ENCODE results near the gene CSN3. TPM values are rescaled to one million over a fixed set of nuclear protein-coding genes. Genes with fewer than 3 reads are reported as not detected.

The CSN3 gene
- total RNA-seq, 1 donor = not detected

DNA sequence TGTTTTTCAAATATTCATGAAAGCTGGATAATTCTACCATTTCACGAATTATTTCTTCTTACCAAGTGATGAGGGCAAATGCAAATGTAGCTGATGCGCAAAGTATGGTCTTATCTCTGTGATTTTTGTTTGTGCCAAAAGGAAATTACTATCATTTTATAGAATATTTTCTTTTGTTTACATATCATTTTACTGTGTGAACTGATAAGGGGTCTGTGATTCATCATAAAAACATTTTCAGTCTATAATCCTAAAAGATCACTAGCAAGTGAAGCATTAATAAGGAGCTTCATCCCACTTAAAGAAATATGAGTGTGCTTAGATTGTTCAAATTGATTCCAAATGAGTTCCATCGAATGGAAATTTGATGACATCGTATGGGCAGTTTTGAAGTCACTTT, 694 bp downstream of the CSN3 start:
- H2AFZ ChIP-seq (ENCODE audit: low read length) = no peak overlapping the region
- no peak for DNase-seq (ENCODE audit: insufficient read length, low spot score, missing footprints)
- no peak overlapping the region for H3K4me3 ChIP-seq (ENCODE audit: insufficient read depth, low read length)
- H4K20me1 ChIP-seq (ENCODE audit: insufficient read depth, low read length) = no peaks in the 10 kb centered on the region
- no peaks in the 10 kb centered on the region for H3K4me1 ChIP-seq (ENCODE audit: insufficient read depth, low read length)
- no peaks in the 10 kb centered on the region for H3K27me3 ChIP-seq (ENCODE audit: insufficient read depth, low read length)
- no peaks in the 10 kb centered on the region for H3K36me3 ChIP-seq (ENCODE audit: insufficient read depth, low read length)
- no peak overlapping the region for H3K27ac ChIP-seq (ENCODE audit: low read depth, low read length)
- H3K9me3 ChIP-seq (ENCODE audit: low read depth, low read length) = no peaks in the 10 kb centered on the region
- TF ChIP-seq, protein P1, sequence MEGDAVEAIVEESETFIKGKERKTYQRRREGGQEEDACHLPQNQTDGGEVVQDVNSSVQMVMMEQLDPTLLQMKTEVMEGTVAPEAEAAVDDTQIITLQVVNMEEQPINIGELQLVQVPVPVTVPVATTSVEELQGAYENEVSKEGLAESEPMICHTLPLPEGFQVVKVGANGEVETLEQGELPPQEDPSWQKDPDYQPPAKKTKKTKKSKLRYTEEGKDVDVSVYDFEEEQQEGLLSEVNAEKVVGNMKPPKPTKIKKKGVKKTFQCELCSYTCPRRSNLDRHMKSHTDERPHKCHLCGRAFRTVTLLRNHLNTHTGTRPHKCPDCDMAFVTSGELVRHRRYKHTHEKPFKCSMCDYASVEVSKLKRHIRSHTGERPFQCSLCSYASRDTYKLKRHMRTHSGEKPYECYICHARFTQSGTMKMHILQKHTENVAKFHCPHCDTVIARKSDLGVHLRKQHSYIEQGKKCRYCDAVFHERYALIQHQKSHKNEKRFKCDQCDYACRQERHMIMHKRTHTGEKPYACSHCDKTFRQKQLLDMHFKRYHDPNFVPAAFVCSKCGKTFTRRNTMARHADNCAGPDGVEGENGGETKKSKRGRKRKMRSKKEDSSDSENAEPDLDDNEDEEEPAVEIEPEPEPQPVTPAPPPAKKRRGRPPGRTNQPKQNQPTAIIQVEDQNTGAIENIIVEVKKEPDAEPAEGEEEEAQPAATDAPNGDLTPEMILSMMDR (IDR thresholded peaks at IDR 0.05; ENCODE audit: extremely low read depth, low read depth, low read length) = no peak
- no peaks in the 10 kb centered on the region for H3K79me2 ChIP-seq (ENCODE audit: insufficient read depth, low read length)
- no peak overlapping the region for H3K4me2 ChIP-seq (ENCODE audit: insufficient read depth, low read length)

DNA sequence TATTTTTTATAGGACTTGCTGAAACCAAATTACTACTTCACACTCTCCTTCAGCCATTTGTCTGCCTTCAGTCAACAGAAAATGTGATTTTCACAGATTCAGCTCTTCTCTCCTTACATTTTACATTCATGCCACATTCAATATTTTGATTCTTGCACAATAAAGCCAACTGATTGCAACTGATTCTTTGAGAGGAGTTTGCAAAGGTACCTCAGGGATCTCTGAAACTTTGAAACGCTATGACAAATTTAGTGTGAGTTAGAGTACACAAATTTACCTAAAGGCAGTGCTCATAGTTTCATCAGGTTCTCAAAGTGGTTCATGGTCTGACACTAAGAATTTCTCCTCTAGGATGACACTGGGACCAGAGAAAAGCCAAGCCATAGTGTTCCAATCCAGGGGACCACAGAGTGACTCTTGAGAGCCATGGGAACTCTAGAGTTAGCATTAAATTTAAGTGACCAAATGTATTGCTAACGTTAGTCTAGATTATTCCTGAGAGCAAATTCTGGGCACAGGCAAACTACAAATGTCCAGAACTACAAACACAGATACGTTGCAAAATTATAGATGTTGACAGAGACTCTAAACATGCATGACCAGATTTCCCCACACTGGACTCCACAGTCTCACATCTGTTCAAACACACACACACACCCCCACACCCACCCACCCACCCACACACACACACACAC, 9.0 kb downstream of the CSN3 start:
- Histone ChIP-seq H3K4me2 (ENCODE audit: insufficient read depth, low read length) (no peak overlapping the region), H3K9me3 (ENCODE audit: low read depth, low read length) (no peaks in the 10 kb centered on the region), H2AFZ (ENCODE audit: low read length) (no peak overlapping the region), H3K27ac (ENCODE audit: low read depth, low read length) (no peak overlapping the region), H4K20me1 (ENCODE audit: insufficient read depth, low read length) (no peaks in the 10 kb centered on the region), H3K79me2 (ENCODE audit: insufficient read depth, low read length) (no peaks in the 10 kb centered on the region), H3K4me3 (ENCODE audit: insufficient read depth, low read length) (no peak overlapping the region), H3K4me1 (ENCODE audit: insufficient read depth, low read length) (no peaks in the 10 kb centered on the region), H3K36me3 (ENCODE audit: insufficient read depth, low read length) (no peaks in the 10 kb centered on the region), H3K27me3 (ENCODE audit: insufficient read depth, low read length) (no peaks in the 10 kb centered on the region)
- TF ChIP-seq, protein P1 (IDR thresholded peaks at IDR 0.05; ENCODE audit: extremely low read depth, low read depth, low read length) = no peak
- DNase-seq (ENCODE audit: insufficient read length, low spot score, missing footprints) = no peak

DNA sequence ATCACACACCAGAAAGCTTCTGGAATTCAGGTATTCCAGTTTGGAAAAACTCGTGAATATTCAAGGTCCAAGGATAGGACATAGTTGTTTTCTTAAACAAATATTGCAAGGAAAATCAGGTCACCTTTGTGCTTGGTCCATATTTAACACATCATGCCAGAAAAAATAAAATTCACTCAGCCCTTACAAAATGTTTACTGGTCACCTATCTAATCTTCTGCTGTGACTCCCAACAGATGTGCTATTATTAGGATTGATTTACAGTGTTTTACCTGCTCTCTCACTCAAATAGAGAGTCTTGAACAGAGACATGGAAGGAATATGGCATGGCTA, 9.5 kb downstream of the CSN3 start:
- DNase-seq (ENCODE audit: insufficient read length, low spot score, missing footprints) = no peak
- Histone ChIP-seq H3K9me3 (ENCODE audit: low read depth, low read length) (no peaks in the 10 kb centered on the region), H3K36me3 (ENCODE audit: insufficient read depth, low read length) (no peaks in the 10 kb centered on the region), H3K4me2 (ENCODE audit: insufficient read depth, low read length) (no peak overlapping the region), H3K79me2 (ENCODE audit: insufficient read depth, low read length) (no peaks in the 10 kb centered on the region), H3K27me3 (ENCODE audit: insufficient read depth, low read length) (no peaks in the 10 kb centered on the region), H3K27ac (ENCODE audit: low read depth, low read length) (no peak overlapping the region), H3K4me3 (ENCODE audit: insufficient read depth, low read length) (no peak overlapping the region), H3K4me1 (ENCODE audit: insufficient read depth, low read length) (no peaks in the 10 kb centered on the region), H4K20me1 (ENCODE audit: insufficient read depth, low read length) (no peaks in the 10 kb centered on the region), H2AFZ (ENCODE audit: low read length) (no peak overlapping the region)
- TF ChIP-seq, protein P1 (IDR thresholded peaks at IDR 0.05; ENCODE audit: extremely low read depth, low read depth, low read length) = no peak

DNA sequence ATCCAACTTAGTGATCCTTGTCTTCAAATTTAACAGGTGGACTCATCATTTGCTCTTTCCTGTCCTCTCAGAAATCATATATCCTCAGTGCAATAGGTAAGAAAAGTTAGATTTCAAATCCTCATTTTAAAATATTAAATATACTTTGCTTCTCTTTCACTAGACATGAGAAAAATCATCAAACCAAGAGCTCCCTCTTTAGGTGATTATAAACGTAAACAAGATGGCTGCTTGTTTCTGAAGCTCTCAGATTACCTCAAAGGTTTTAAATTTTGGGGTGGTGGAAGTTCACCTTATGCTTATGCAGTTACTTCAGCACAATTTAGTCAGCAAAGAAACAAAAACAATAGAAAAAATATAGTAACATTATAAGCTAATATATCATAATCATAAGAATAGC, 27.3 kb downstream of the CSN3 start:
- H2AFZ ChIP-seq (ENCODE audit: low read length) = no peak overlapping the region

More for the DNA sequence above, 27.3 kb downstream of the CSN3 start:
- TF ChIP-seq, protein P1 (IDR thresholded peaks at IDR 0.05; ENCODE audit: extremely low read depth, low read depth, low read length) = no peak
- Histone ChIP-seq H3K4me1 (ENCODE audit: insufficient read depth, low read length) (no peaks in the 10 kb centered on the region), H3K4me2 (ENCODE audit: insufficient read depth, low read length) (no peak overlapping the region), H3K27ac (ENCODE audit: low read depth, low read length) (no peak overlapping the region), H3K36me3 (ENCODE audit: insufficient read depth, low read length) (no peaks in the 10 kb centered on the region), H4K20me1 (ENCODE audit: insufficient read depth, low read length) (no peaks in the 10 kb centered on the region), H3K27me3 (ENCODE audit: insufficient read depth, low read length) (no peaks in the 10 kb centered on the region), H3K9me3 (ENCODE audit: low read depth, low read length) (no peaks in the 10 kb centered on the region), H3K79me2 (ENCODE audit: insufficient read depth, low read length) (no peaks in the 10 kb centered on the region), H3K4me3 (ENCODE audit: insufficient read depth, low read length) (no peak overlapping the region)
- no peak for DNase-seq (ENCODE audit: insufficient read length, low spot score, missing footprints)

Data from osteoblast (primary cell).